Panc1 (cell line): Measurements from ENCODE around the gene MYOZ2. TPM values are rescaled to one million over a fixed set of nuclear protein-coding genes. Genes with fewer than 3 reads are reported as not detected.

ENCODE experiments used
- ATAC-seq: fragments of 200-7000 bp; cut with Tn5 transposase; 2 replicates; pipeline ENCODE4 v1.9.1; 2020; ENCODE audit warnings: mild to moderate bottlenecking, moderate library complexity
- BruUV-seq: library from RNA; stranded (reverse); fragments of 400-500 nt; replicated peaks from 2 replicates; lab custom pipeline; 2021; lab: Mats Ljungman, UMichigan
- CTCF ChIA-PET: fragments of 300-600 bp; sonication (Branson Sonifier 250); formaldehyde crosslinking; loops from one replicate; lab custom pipeline; 2022; ENCODE audit warnings: antibody characterized with exemption; lab: Charles Lee
- POLR2A ChIA-PET: fragments of 300-600 bp; sonication (Branson Sonifier 250); formaldehyde crosslinking; loops from one replicate; lab custom pipeline; 2022; ENCODE audit warnings: antibody characterized with exemption; lab: Charles Lee
- DNase-seq: peaks from one replicate; pipeline ENCODE4 v3.0.0-alpha.2; 2010; ENCODE audit warnings: low read depth, low spot score
- H3K27ac ChIP-seq: 2 replicates; pipeline ENCODE4 v1.5.1; 2011; ENCODE audit warnings: mild to moderate bottlenecking, low read length, inconsistent platforms
- H3K27me3 ChIP-seq: fragments of 200-500 bp; sonication (Bioruptor generic); 2 replicates; pipeline ENCODE4 v1.6.0; 2014; ENCODE audit warnings: low read length, inconsistent platforms; ENCODE audit not compliant: control insufficient read depth, insufficient read depth
- H3K36me3 ChIP-seq: fragments of 200-500 bp; sonication (Bioruptor generic); 2 replicates; pipeline ENCODE4 v1.5.1; 2014; ENCODE audit warnings: inconsistent platforms, mild to moderate bottlenecking, low read length, moderate library complexity; ENCODE audit not compliant: control insufficient read depth, insufficient read depth
- H3K4me1 ChIP-seq: 2 replicates; pipeline ENCODE4 v1.5.1; 2011; ENCODE audit warnings: inconsistent platforms, mild to moderate bottlenecking, low read length, moderate library complexity; ENCODE audit not compliant: control insufficient read depth, insufficient read depth
- H3K4me3 ChIP-seq, 2 experiments: 2 replicates each; pipeline ENCODE4 v1.5.1; 2011 to 2012; ENCODE audit warnings: low read depth in 2 of 2, low read length in 2 of 2, mild to moderate bottlenecking in 2 of 2, inconsistent platforms in 1 of 2, moderate library complexity in 1 of 2
- H3K9me3 ChIP-seq: fragments of 200-500 bp; sonication (Bioruptor generic); 2 replicates; pipeline ENCODE4 v1.5.1; 2014; ENCODE audit warnings: low read depth, mild to moderate bottlenecking, inconsistent platforms, low read length, moderate library complexity; ENCODE audit not compliant: control insufficient read depth, insufficient read depth
- CTCF ChIP-seq: fragments of 450-650 bp; IDR thresholded peaks from 2 replicates; pipeline ENCODE4 v1.5.1; 2017; ENCODE audit warnings: mild to moderate bottlenecking
- POLR2AphosphoS5 ChIP-seq: IDR thresholded peaks from 2 replicates; pipeline ENCODE4 v1.6.1; 2012; ENCODE audit warnings: mild to moderate bottlenecking, low read depth, low read length, moderate library complexity
- SIN3A ChIP-seq: IDR thresholded peaks from 2 replicates; pipeline ENCODE4 v1.6.1; 2012; ENCODE audit warnings: low read depth, mild to moderate bottlenecking, low read length, moderate library complexity, borderline replicate concordance; ENCODE audit not compliant: insufficient read depth
- TCF7L2 ChIP-seq: IDR thresholded peaks from 2 replicates; pipeline ENCODE4 v1.6.1; 2011; ENCODE audit warnings: mild to moderate bottlenecking, low read depth, low read length, inconsistent platforms
- in situ Hi-C: cut with HindIII; loops from 2 replicates; pipeline ENCODE4 v1.10.0; 2016; ENCODE audit warnings: low sequenced_read_pairs, low pct_unique_long_range_greater_than_20kb
- intact Hi-C: fragments of 100-400 bp; cut with micrococcal nuclease; formaldehyde crosslinking; loops from one replicate; pipeline ENCODE4 v1.10.0; 2022; ENCODE audit not compliant: unreplicated experiment
- total RNA-seq: library from RNA; stranded (reverse); gene quantifications from one replicate; pipeline ENCODE4 v1.2.1, GENCODE V29; 2021; ENCODE audit not compliant: unreplicated experiment
- TF ChIP-seq, protein P1 (sequence below), 2 experiments: IDR thresholded peaks; 2 replicates each; pipeline ENCODE4 v1.6.1; 2011 to 2012; ENCODE audit warnings: low read depth in 2 of 2, control low read depth in 1 of 2, low read length in 1 of 2, mild to moderate bottlenecking in 1 of 2, moderate library complexity in 1 of 2; ENCODE audit not compliant: insufficient read depth in 1 of 2

The MYOZ2 gene
- total RNA-seq, 1 experiment from 2014 or later, result not detected

GRCh38 chr4:119218093-119218492 lies 82.5 kb downstream of the MYOZ2 start:
- ATAC-seq (no peak), DNase-seq (no peak)
- POLR2A ChIA-PET, result no interaction called here
- H3K27ac ChIP-seq, result no peak overlapping the region
- intact Hi-C loops (no loop called here), in situ Hi-C loops (no loop called here)
- BruUV-seq, result no TSS peak
- no peaks in the 10 kb centered on the region for H3K36me3 ChIP-seq
- CTCF ChIA-PET, result no interaction called here
- no peak overlapping the region for H3K4me3 ChIP-seq
- H3K9me3 ChIP-seq, result no peaks in the 10 kb centered on the region
- no peaks in the 10 kb centered on the region for H3K27me3 ChIP-seq
- H3K4me1 ChIP-seq, result no peaks in the 10 kb centered on the region
- TF ChIP-seq, protein P1, sequence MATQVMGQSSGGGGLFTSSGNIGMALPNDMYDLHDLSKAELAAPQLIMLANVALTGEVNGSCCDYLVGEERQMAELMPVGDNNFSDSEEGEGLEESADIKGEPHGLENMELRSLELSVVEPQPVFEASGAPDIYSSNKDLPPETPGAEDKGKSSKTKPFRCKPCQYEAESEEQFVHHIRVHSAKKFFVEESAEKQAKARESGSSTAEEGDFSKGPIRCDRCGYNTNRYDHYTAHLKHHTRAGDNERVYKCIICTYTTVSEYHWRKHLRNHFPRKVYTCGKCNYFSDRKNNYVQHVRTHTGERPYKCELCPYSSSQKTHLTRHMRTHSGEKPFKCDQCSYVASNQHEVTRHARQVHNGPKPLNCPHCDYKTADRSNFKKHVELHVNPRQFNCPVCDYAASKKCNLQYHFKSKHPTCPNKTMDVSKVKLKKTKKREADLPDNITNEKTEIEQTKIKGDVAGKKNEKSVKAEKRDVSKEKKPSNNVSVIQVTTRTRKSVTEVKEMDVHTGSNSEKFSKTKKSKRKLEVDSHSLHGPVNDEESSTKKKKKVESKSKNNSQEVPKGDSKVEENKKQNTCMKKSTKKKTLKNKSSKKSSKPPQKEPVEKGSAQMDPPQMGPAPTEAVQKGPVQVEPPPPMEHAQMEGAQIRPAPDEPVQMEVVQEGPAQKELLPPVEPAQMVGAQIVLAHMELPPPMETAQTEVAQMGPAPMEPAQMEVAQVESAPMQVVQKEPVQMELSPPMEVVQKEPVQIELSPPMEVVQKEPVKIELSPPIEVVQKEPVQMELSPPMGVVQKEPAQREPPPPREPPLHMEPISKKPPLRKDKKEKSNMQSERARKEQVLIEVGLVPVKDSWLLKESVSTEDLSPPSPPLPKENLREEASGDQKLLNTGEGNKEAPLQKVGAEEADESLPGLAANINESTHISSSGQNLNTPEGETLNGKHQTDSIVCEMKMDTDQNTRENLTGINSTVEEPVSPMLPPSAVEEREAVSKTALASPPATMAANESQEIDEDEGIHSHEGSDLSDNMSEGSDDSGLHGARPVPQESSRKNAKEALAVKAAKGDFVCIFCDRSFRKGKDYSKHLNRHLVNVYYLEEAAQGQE (IDR thresholded peaks at IDR 0.05; ENCODE audit: insufficient read depth in 1 of 2, low read depth in 2 of 2, low read length in 1 of 2), result no peak
- TF ChIP-seq POLR2AphosphoS5 (no peak), TCF7L2 (no peak)

DNA sequence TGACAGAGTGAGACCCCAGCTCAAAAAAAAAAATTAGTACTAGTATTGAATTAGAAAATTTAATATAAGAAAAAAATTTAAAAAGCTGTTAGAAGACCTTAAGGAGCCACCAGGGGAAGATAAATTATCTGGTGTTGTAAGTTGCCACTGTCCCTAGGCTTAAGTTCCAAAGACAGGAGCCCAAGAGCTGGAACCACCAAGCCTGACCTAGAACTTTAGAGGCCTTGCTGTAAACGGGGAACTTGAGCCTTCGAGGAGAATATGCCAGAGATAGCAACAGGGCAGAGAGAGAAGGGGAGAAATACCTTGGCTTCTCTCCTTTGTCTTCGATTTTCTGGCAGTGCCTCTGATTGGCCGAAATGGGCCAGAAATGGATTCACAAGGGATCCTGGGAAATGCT lies 85.8 kb downstream of the MYOZ2 start:
- in situ Hi-C loops, result no loop called here
- no peaks in the 10 kb centered on the region for H3K36me3 ChIP-seq

More for the DNA sequence above, 85.8 kb downstream of the MYOZ2 start:
- intact Hi-C loops, result no loop called here
- no TSS peak for BruUV-seq
- no peak for TF ChIP-seq POLR2AphosphoS5
- TF ChIP-seq, protein P1 (IDR thresholded peaks at IDR 0.05; ENCODE audit: insufficient read depth in 1 of 2, low read depth in 2 of 2, low read length in 1 of 2), result no peak
- TF ChIP-seq SIN3A, result no peak
- TF ChIP-seq TCF7L2, result no peak
- TF ChIP-seq CTCF, result no peak
- H3K27me3 ChIP-seq, result no peaks in the 10 kb centered on the region
- ChIA-PET POLR2A (no interaction called here), CTCF (no interaction called here)
- ATAC-seq (no peak), DNase-seq (no peak)
- no peak overlapping the region for H3K27ac ChIP-seq
- H3K9me3 ChIP-seq, result no peaks in the 10 kb centered on the region
- H3K4me1 ChIP-seq, result no peaks in the 10 kb centered on the region
- H3K4me3 ChIP-seq, result no peak overlapping the region
